HL-60 (cell line): ENCODE results near the gene ISG20.
A peak's percentile ranks its signal among the peaks of the same experiment; 100 is the strongest.

Source experiments
- POLR2AphosphoS5 ChIP-seq: IDR thresholded peaks from 2 replicates; pipeline ENCODE4 v1.6.1; 2012; ENCODE audit warnings: low read depth
- SPI1 ChIP-seq: IDR thresholded peaks from 2 replicates; pipeline ENCODE4 v1.6.1; 2012; ENCODE audit warnings: low read depth, mild to moderate bottlenecking, borderline replicate concordance
- TF ChIP-seq, protein P1 (sequence below): IDR thresholded peaks from one replicate; pipeline ENCODE4 v1.5.1; 2011; ENCODE audit warnings: low read length, control low read depth, inconsistent platforms; ENCODE audit not compliant: insufficient read depth
- TF ChIP-seq, protein P2 (sequence below): IDR thresholded peaks from 2 replicates; pipeline ENCODE4 v1.6.1; 2012; ENCODE audit warnings: low read depth; ENCODE audit not compliant: insufficient replicate concordance

DNA sequence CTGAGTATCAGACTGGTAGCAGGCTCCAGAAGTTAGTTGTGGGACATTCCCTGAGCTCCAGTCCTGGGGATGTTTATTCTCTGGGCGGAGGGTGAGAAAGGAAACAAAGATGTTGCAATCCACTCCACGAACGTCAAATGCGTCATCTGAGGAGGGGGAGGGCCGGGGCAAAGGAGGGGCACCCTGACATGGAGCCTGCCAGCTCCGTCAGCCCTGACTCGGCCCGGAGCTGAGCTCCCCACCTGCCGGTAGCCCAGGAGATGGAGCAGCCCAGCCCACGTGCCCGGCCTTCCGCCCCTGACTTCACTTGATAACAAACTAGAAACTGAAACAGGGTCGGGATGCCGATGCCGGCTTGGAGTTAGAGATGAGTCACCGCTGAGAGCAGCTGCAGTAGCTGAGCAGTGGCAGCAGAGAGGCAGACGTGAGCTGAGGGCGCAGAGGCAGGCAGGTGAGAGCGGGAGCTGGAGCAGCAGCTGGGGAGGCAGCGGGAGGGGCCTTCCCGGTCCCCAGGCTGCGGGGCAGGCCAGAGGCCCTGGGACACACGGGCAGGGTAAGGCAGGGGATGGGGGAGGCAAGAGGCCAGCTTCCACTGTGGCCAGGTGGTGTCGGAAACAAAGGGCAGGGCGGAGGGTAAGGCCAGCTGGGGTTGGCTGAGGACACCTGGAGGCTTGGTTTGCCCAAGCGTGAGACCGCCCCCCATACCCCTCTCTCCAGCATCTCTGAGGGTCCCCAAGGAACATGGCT is at the start of gene ISG20:
- TF ChIP-seq, protein P1, sequence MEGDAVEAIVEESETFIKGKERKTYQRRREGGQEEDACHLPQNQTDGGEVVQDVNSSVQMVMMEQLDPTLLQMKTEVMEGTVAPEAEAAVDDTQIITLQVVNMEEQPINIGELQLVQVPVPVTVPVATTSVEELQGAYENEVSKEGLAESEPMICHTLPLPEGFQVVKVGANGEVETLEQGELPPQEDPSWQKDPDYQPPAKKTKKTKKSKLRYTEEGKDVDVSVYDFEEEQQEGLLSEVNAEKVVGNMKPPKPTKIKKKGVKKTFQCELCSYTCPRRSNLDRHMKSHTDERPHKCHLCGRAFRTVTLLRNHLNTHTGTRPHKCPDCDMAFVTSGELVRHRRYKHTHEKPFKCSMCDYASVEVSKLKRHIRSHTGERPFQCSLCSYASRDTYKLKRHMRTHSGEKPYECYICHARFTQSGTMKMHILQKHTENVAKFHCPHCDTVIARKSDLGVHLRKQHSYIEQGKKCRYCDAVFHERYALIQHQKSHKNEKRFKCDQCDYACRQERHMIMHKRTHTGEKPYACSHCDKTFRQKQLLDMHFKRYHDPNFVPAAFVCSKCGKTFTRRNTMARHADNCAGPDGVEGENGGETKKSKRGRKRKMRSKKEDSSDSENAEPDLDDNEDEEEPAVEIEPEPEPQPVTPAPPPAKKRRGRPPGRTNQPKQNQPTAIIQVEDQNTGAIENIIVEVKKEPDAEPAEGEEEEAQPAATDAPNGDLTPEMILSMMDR: no peak
- TF ChIP-seq, protein P2, sequence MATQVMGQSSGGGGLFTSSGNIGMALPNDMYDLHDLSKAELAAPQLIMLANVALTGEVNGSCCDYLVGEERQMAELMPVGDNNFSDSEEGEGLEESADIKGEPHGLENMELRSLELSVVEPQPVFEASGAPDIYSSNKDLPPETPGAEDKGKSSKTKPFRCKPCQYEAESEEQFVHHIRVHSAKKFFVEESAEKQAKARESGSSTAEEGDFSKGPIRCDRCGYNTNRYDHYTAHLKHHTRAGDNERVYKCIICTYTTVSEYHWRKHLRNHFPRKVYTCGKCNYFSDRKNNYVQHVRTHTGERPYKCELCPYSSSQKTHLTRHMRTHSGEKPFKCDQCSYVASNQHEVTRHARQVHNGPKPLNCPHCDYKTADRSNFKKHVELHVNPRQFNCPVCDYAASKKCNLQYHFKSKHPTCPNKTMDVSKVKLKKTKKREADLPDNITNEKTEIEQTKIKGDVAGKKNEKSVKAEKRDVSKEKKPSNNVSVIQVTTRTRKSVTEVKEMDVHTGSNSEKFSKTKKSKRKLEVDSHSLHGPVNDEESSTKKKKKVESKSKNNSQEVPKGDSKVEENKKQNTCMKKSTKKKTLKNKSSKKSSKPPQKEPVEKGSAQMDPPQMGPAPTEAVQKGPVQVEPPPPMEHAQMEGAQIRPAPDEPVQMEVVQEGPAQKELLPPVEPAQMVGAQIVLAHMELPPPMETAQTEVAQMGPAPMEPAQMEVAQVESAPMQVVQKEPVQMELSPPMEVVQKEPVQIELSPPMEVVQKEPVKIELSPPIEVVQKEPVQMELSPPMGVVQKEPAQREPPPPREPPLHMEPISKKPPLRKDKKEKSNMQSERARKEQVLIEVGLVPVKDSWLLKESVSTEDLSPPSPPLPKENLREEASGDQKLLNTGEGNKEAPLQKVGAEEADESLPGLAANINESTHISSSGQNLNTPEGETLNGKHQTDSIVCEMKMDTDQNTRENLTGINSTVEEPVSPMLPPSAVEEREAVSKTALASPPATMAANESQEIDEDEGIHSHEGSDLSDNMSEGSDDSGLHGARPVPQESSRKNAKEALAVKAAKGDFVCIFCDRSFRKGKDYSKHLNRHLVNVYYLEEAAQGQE: no peak
- TF ChIP-seq SPI1 (no peak), POLR2AphosphoS5 (peak; percentile 57)
